PC-3 (cell line): ENCODE measurements around the gene FGF1. TPM values are rescaled to one million over a fixed set of nuclear protein-coding genes. Genes with fewer than 3 reads are reported as not detected.

Experiments used
- ATAC-seq: fragments of 200-7000 bp; cut with Tn5 transposase; 2 replicates; pipeline ENCODE4 v1.9.1; 2020; ENCODE audit warnings: mild to moderate bottlenecking, moderate library complexity
- BruUV-seq: library from RNA; stranded (reverse); fragments of 400-500 nt; replicated peaks from 2 replicates; lab custom pipeline; 2021; lab: Mats Ljungman, UMichigan
- CTCF ChIA-PET: fragments of 300-600 bp; sonication (Branson Sonifier 250); formaldehyde crosslinking; loops from one replicate; lab custom pipeline; 2022; ENCODE audit warnings: antibody characterized with exemption; lab: Charles Lee
- POLR2A ChIA-PET: fragments of 300-600 bp; sonication (Branson Sonifier 250); formaldehyde crosslinking; loops from one replicate; lab custom pipeline; 2022; ENCODE audit warnings: antibody characterized with exemption; ENCODE audit not compliant: unreplicated experiment; lab: Charles Lee
- DNase-seq: peaks from one replicate; pipeline ENCODE4 v3.0.0-alpha.2; 2015
- H2AFZ ChIP-seq: fragments of 300-600 bp; sonication (generic); 2 replicates; pipeline ENCODE4 v1.6.0; 2016; ENCODE audit warnings: antibody characterized with exemption, low read length
- H3F3A ChIP-seq: fragments of 300-600 bp; sonication (generic); one replicate; pipeline ENCODE4 v1.6.0; 2017; ENCODE audit warnings: antibody characterized with exemption, low read length, control low read depth, mild to moderate bottlenecking; ENCODE audit not compliant: unreplicated experiment
- H3K27ac ChIP-seq: fragments of 300-600 bp; sonication (generic); 2 replicates; pipeline ENCODE4 v1.5.1; 2016; ENCODE audit warnings: mild to moderate bottlenecking, low read length
- H3K27me3 ChIP-seq: fragments of 300-600 bp; sonication (generic); 2 replicates; pipeline ENCODE4 v1.6.1; 2016; ENCODE audit warnings: low read length, mixed read lengths
- H3K36me3 ChIP-seq: fragments of 300-600 bp; sonication (generic); 2 replicates; pipeline ENCODE4 v1.6.1; 2016; ENCODE audit warnings: low read depth, mixed run types, low read length, mixed read lengths
- H3K4me1 ChIP-seq: fragments of 300-600 bp; sonication (generic); 2 replicates; pipeline ENCODE4 v1.5.1; 2016; ENCODE audit warnings: low read length; ENCODE audit not compliant: insufficient read depth
- H3K4me2 ChIP-seq: fragments of 300-600 bp; sonication (generic); 2 replicates; pipeline ENCODE4 v1.6.0; 2016; ENCODE audit warnings: low read length
- H3K4me3 ChIP-seq: fragments of 300-600 bp; sonication (generic); 2 replicates; pipeline ENCODE4 v1.5.1; 2016; ENCODE audit warnings: mild to moderate bottlenecking, low read length, mixed read lengths
- H3K79me2 ChIP-seq: fragments of 300-600 bp; sonication (generic); 2 replicates; pipeline ENCODE4 v1.6.1; 2017; ENCODE audit warnings: low read length, mixed read lengths
- H3K9ac ChIP-seq: fragments of 300-600 bp; sonication (generic); 2 replicates; pipeline ENCODE4 v1.6.0; 2016; ENCODE audit warnings: mild to moderate bottlenecking, low read length
- H3K9me2 ChIP-seq: fragments of 300-600 bp; sonication (generic); replicated peaks from 2 replicates; pipeline ENCODE4 v1.6.1; 2016; ENCODE audit warnings: mixed run types, low read length, mixed read lengths
- H3K9me3 ChIP-seq: fragments of 300-600 bp; sonication (generic); 2 replicates; pipeline ENCODE4 v1.6.1; 2016; ENCODE audit warnings: low read length, mixed read lengths
- H4K20me1 ChIP-seq: fragments of 300-600 bp; sonication (generic); 2 replicates; pipeline ENCODE4 v1.6.1; 2016; ENCODE audit warnings: low read length, mixed read lengths
- EZH2 ChIP-seq: fragments of 300-600 bp; sonication (generic); IDR thresholded peaks from one replicate; pipeline ENCODE4 v1.6.1; 2017; ENCODE audit warnings: antibody characterized with exemption, mild to moderate bottlenecking, low read length; ENCODE audit not compliant: unreplicated experiment
- EZH2phosphoT487 ChIP-seq: fragments of 300-600 bp; sonication (generic); IDR thresholded peaks from 2 replicates; pipeline ENCODE4 v1.6.1; 2018; ENCODE audit warnings: mild to moderate bottlenecking, antibody characterized with exemption, low read length, borderline replicate concordance
- intact Hi-C: fragments of 100-400 bp; cut with micrococcal nuclease; formaldehyde crosslinking; loops from 2 replicates; pipeline ENCODE4 v1.9.0; 2023
- total RNA-seq: library from RNA; depleted of rRNA; stranded (reverse); fragments of >200 nt; gene quantifications from 2 replicates; pipeline ENCODE4 v1.2.3, GENCODE V29; 2014
- TF ChIP-seq, protein P1 (sequence below): fragments of 300-600 bp; sonication (generic); conservative IDR thresholded peaks from 2 replicates; pipeline ENCODE4 v1.5.1; 2017; ENCODE audit warnings: antibody characterized with exemption, low read depth, mild to moderate bottlenecking, low read length

FGF1 gene
- total RNA-seq, 1 experiment from 2014 or later, result 1.5 TPM

- POLR2A ChIA-PET, result interaction anchor here (0.6 kb wide), 1 partner anchor 386 kb away, joined by 4 read pairs; no protein-coding TSS in a partner anchor
- Histone ChIP-seq H3K27ac (no peak overlapping the region), H3K9me2 (no peaks in the 10 kb centered on the region), H3K4me1 (peaks cover 14% of the 10 kb centered on the region), H3K9me3 (no peaks in the 10 kb centered on the region), H3F3A (no peaks in the 10 kb centered on the region), H3K79me2 (no peaks in the 10 kb centered on the region), H3K36me3 (no peaks in the 10 kb centered on the region), H3K4me2 (no peak overlapping the region), H3K9ac (no peak overlapping the region), H3K27me3 (no peaks in the 10 kb centered on the region), H3K4me3 (no peak overlapping the region), H4K20me1 (no peaks in the 10 kb centered on the region), H2AFZ (0 out of 2 replicates have a peak overlapping the region, but pooled peaks have one; percentile 42)
- CTCF ChIA-PET, result interaction anchor here (0.6 to 1.5 kb wide), 5 partner anchors 28 to 224 kb away, joined by 3 to 15 read pairs (median 5); partner anchors contain the start of gene SPRY4
- DNase-seq (peak; percentile 87), ATAC-seq (peak; percentile 84)
- TF ChIP-seq, protein P1, sequence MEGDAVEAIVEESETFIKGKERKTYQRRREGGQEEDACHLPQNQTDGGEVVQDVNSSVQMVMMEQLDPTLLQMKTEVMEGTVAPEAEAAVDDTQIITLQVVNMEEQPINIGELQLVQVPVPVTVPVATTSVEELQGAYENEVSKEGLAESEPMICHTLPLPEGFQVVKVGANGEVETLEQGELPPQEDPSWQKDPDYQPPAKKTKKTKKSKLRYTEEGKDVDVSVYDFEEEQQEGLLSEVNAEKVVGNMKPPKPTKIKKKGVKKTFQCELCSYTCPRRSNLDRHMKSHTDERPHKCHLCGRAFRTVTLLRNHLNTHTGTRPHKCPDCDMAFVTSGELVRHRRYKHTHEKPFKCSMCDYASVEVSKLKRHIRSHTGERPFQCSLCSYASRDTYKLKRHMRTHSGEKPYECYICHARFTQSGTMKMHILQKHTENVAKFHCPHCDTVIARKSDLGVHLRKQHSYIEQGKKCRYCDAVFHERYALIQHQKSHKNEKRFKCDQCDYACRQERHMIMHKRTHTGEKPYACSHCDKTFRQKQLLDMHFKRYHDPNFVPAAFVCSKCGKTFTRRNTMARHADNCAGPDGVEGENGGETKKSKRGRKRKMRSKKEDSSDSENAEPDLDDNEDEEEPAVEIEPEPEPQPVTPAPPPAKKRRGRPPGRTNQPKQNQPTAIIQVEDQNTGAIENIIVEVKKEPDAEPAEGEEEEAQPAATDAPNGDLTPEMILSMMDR, result peak; percentile 89
- no peak for TF ChIP-seq EZH2
- intact Hi-C loops, result loop anchor here (1.0 to 10.0 kb wide), 6 partner anchors 74 to 397 kb away; no protein-coding TSS in a partner anchor
- BruUV-seq, result no TSS peak
These were observed 137.1 kb downstream of the FGF1 start for GRCh38 chr5:142548739-142549275.

DNA sequence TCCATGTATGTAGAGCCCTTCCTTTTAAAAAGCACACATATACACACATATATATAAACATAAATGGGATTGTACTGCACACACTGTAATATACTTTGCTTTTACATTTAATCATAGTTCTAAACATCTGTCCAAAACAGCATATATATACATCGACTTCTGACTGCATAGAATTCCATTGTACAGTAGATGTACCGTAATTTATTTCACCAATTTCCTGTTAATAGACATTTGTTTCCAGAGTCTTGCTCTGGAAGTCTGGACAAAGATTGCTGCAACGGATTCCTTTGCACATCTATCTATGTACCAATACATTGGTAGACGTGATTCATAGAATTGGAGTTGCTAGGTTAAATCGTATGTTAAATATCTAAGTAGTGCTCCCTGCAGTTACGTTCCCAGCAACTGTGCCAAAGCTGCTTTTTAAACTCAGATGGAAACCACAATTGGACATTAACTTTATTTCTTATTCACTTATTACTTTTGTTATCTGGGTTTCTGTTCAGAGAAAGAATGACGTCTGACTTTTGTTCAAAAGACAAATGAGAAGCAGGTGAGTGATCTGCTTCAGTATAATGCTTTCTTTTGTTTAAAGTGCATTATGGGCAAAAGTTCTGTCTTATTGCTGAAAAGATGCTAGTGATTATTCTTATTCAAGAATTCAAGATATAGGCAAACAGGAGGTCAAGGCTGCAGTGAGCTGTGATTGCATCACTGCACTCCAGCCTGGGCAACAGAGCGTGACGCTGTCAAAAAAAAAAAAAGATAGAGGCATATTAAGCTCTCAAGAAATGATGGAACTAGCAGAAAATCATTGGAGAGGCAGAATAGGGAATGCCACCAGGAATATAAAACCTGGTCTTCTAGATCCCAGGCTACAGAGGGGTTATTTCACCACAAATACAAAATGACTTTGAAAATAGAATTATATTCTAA is 138.2 kb downstream of the FGF1 start:
- H3K9me3 ChIP-seq, result no peaks in the 10 kb centered on the region
- DNase-seq (no peak), ATAC-seq (no peak)
- TF ChIP-seq, protein P1, result no peak
- TF ChIP-seq EZH2 (no peak), EZH2phosphoT487 (no peak)
- no peak overlapping the region for H3K4me3 ChIP-seq
- intact Hi-C loops, result loop anchor here (1.0 to 10.0 kb wide), 5 partner anchors 73 to 395 kb away; no protein-coding TSS in a partner anchor
- no peak overlapping the region for H3K9ac ChIP-seq
- ChIA-PET POLR2A (no interaction called here), CTCF (interaction anchor here (1.5 kb wide), 1 partner anchor 148 kb away, joined by 5 read pairs; no protein-coding TSS in a partner anchor)
- no peaks in the 10 kb centered on the region for H3K36me3 ChIP-seq
- no peaks in the 10 kb centered on the region for H4K20me1 ChIP-seq
- H3K4me1 ChIP-seq, result peaks cover 14% of the 10 kb centered on the region
- H3K27ac ChIP-seq, result no peak overlapping the region
- H3F3A ChIP-seq, result no peaks in the 10 kb centered on the region
- BruUV-seq, result no TSS peak
- H3K27me3 ChIP-seq, result no peaks in the 10 kb centered on the region
- no peak overlapping the region for H2AFZ ChIP-seq
- no peaks in the 10 kb centered on the region for H3K9me2 ChIP-seq
- no peak overlapping the region for H3K4me2 ChIP-seq
- H3K79me2 ChIP-seq, result no peaks in the 10 kb centered on the region
